ENCODE measurements around the gene ADCK1.
"Not testable (repeated sequence)": the region's sequence is repeated elsewhere in the genome, so short reads cannot be mapped to it uniquely, and the experiment has no call there.

DNA sequence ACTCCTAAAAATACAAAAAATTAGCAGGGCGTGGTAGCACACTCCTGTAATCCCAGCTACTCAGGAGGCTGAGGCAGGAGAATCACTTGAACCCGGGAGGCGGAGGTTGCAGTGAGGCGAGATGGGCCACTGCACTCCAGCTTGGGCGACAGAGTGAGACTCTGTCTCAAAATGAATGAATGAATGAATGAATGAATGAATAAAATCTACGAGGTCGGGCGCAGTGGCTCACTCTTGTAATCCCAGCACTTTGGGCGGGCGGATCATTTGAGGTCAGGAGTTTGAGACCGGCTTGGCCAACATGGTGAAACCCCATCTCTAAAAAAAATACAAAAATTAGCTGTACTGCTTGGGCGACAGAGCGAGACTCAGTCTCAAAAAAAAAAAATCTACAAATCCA is 453 bp upstream of the ADCK1 start:
- TF ChIP-seq, protein P1, sequence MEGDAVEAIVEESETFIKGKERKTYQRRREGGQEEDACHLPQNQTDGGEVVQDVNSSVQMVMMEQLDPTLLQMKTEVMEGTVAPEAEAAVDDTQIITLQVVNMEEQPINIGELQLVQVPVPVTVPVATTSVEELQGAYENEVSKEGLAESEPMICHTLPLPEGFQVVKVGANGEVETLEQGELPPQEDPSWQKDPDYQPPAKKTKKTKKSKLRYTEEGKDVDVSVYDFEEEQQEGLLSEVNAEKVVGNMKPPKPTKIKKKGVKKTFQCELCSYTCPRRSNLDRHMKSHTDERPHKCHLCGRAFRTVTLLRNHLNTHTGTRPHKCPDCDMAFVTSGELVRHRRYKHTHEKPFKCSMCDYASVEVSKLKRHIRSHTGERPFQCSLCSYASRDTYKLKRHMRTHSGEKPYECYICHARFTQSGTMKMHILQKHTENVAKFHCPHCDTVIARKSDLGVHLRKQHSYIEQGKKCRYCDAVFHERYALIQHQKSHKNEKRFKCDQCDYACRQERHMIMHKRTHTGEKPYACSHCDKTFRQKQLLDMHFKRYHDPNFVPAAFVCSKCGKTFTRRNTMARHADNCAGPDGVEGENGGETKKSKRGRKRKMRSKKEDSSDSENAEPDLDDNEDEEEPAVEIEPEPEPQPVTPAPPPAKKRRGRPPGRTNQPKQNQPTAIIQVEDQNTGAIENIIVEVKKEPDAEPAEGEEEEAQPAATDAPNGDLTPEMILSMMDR (IDR thresholded peaks at IDR 0.05), result not testable (repeated sequence)
- TF ChIP-seq POLR2A (IDR thresholded peaks at IDR 0.05), result not testable (repeated sequence)

Data from Peyer's patch (tissue), 4 donors.